ENCODE measurements around the gene SKIC8.

The SKIC8 gene

DNA sequence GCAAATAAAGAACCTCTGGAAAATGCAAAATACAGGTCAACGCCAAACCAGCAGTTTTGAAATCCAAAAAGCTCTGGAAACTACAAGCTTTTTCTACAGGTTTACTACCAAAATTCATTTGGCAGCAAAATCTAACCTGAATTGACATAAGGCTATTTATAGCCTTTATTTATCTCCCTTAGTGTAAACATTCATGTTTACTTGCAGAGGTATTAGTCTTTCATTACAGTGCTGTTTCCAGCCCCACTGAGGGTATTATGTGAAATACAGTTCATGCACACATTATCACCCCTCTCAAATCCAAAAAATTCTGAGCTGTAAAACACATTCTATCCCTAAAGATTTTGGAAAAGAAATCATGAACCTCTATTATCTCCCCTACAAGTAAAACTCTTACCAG is 7.2 kb downstream of the SKIC8 start:
- Histone ChIP-seq H3K9ac (ENCODE audit: low read length) (no peak overlapping the region), H4K20me1 (ENCODE audit: insufficient read depth, low read length) (no peaks in the 10 kb centered on the region), H3K4me1 (ENCODE audit: low read length) (no peaks in the 10 kb centered on the region), H2AFZ (ENCODE audit: low read length) (no peak overlapping the region), H3K36me3 (replicated peaks; ENCODE audit: insufficient read depth, low read length) (no peaks in the 10 kb centered on the region), H3K79me2 (ENCODE audit: low read length) (peaks cover 8% of the 10 kb centered on the region; the same call in 1 of the 2 replicates), H3F3A (ENCODE audit: insufficient read depth, low read length) (no peaks in the 10 kb centered on the region), H3K27ac (ENCODE audit: low read length) (no peak overlapping the region), H3K4me2 (ENCODE audit: low read depth, low read length) (no peak overlapping the region), H3K4me3 (ENCODE audit: low read length) (no peak overlapping the region), H3K9me3 (replicated peaks; ENCODE audit: insufficient read depth, low read length) (no peaks in the 10 kb centered on the region), H3K9me2 (replicated peaks; ENCODE audit: insufficient read depth, low read length) (no peaks in the 10 kb centered on the region), H3K27me3 (replicated peaks; ENCODE audit: insufficient read depth, low read length) (no peaks in the 10 kb centered on the region)
- TF ChIP-seq EZH2 (optimal IDR thresholded peaks at IDR 0.05; ENCODE audit: low read depth, low read length) (no peak), EZH2phosphoT487 (IDR thresholded peaks at IDR 0.05; ENCODE audit: low read length) (no peak)
- TF ChIP-seq, protein P1, sequence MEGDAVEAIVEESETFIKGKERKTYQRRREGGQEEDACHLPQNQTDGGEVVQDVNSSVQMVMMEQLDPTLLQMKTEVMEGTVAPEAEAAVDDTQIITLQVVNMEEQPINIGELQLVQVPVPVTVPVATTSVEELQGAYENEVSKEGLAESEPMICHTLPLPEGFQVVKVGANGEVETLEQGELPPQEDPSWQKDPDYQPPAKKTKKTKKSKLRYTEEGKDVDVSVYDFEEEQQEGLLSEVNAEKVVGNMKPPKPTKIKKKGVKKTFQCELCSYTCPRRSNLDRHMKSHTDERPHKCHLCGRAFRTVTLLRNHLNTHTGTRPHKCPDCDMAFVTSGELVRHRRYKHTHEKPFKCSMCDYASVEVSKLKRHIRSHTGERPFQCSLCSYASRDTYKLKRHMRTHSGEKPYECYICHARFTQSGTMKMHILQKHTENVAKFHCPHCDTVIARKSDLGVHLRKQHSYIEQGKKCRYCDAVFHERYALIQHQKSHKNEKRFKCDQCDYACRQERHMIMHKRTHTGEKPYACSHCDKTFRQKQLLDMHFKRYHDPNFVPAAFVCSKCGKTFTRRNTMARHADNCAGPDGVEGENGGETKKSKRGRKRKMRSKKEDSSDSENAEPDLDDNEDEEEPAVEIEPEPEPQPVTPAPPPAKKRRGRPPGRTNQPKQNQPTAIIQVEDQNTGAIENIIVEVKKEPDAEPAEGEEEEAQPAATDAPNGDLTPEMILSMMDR (IDR thresholded peaks at IDR 0.05; ENCODE audit: low read length) = no peak
- DNase-seq = no peak

DNA sequence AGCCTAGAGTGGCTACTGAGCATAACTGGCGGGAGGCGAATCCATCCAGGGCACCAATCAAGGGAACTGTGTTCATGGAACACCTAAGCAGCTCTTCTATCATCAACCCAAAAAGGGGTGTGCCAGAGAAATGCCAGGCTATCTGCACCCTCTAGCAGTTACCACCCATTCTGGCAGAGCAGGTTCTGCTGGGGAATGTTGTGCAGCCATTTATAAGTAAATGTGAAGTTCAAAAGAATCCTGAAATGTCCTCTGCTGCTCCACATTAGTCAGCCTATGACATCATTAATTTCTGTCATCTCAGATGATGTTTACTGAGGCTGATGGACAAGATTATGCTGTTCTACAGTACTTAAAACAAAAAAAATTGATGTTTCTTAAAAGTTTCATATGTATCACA is 7.7 kb downstream of the SKIC8 start:
- no peaks in the 10 kb centered on the region for H3K36me3 ChIP-seq (replicated peaks; ENCODE audit: insufficient read depth, low read length)
- H3K4me2 ChIP-seq (ENCODE audit: low read depth, low read length) = no peak overlapping the region
- H3K79me2 ChIP-seq (ENCODE audit: low read length) = peaks cover 3% of the 10 kb centered on the region; the same call in 1 of the 2 replicates
- no peaks in the 10 kb centered on the region for H3K9me3 ChIP-seq (replicated peaks; ENCODE audit: insufficient read depth, low read length)
- H3F3A ChIP-seq (ENCODE audit: insufficient read depth, low read length) = no peaks in the 10 kb centered on the region
- no peak overlapping the region for H2AFZ ChIP-seq (ENCODE audit: low read length)
- no peak for DNase-seq
- H3K9ac ChIP-seq (ENCODE audit: low read length) = no peak overlapping the region
- H4K20me1 ChIP-seq (ENCODE audit: insufficient read depth, low read length) = no peaks in the 10 kb centered on the region
- no peak overlapping the region for H3K4me3 ChIP-seq (ENCODE audit: low read length)
- no peaks in the 10 kb centered on the region for H3K4me1 ChIP-seq (ENCODE audit: low read length)
- H3K27me3 ChIP-seq (replicated peaks; ENCODE audit: insufficient read depth, low read length) = no peaks in the 10 kb centered on the region
- TF ChIP-seq EZH2phosphoT487 (IDR thresholded peaks at IDR 0.05; ENCODE audit: low read length) (no peak), EZH2 (optimal IDR thresholded peaks at IDR 0.05; ENCODE audit: low read depth, low read length) (no peak)
- TF ChIP-seq, protein P1 (IDR thresholded peaks at IDR 0.05; ENCODE audit: low read length) = no peak
- no peak overlapping the region for H3K27ac ChIP-seq (ENCODE audit: low read length)
- no peaks in the 10 kb centered on the region for H3K9me2 ChIP-seq (replicated peaks; ENCODE audit: insufficient read depth, low read length)

DNA sequence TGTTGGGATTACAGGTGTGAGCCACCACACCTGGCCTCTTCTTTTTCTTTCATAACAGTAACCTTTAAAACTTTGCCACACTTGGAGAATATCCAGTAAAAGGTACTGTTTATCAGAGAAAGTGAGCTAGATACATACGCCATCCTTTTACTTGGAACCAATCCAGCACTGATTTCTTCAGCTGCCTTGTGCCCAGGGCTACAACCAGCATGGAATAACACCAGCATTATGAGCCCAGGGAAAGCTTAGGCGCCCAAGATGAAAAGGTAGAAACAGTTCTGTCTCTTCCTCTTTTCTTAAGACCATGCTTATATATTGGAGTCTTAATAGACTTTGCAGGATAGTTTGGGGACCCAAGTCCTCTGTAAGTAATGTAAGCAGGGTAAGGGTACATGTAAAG is 8.4 kb downstream of the SKIC8 start:
- no peaks in the 10 kb centered on the region for H3F3A ChIP-seq (ENCODE audit: insufficient read depth, low read length)
- no peaks in the 10 kb centered on the region for H3K36me3 ChIP-seq (replicated peaks; ENCODE audit: insufficient read depth, low read length)
- DNase-seq = no peak

More for the DNA sequence above, 8.4 kb downstream of the SKIC8 start:
- Histone ChIP-seq H3K9ac (ENCODE audit: low read length) (no peak overlapping the region), H3K79me2 (ENCODE audit: low read length) (no peaks in the 10 kb centered on the region), H3K9me2 (replicated peaks; ENCODE audit: insufficient read depth, low read length) (no peaks in the 10 kb centered on the region), H3K9me3 (replicated peaks; ENCODE audit: insufficient read depth, low read length) (no peaks in the 10 kb centered on the region), H3K27me3 (replicated peaks; ENCODE audit: insufficient read depth, low read length) (no peaks in the 10 kb centered on the region), H3K4me1 (ENCODE audit: low read length) (no peaks in the 10 kb centered on the region), H3K4me2 (ENCODE audit: low read depth, low read length) (no peak overlapping the region), H4K20me1 (ENCODE audit: insufficient read depth, low read length) (no peaks in the 10 kb centered on the region), H2AFZ (ENCODE audit: low read length) (no peak overlapping the region), H3K27ac (ENCODE audit: low read length) (no peak overlapping the region), H3K4me3 (ENCODE audit: low read length) (no peak overlapping the region)
- TF ChIP-seq, protein P1 (IDR thresholded peaks at IDR 0.05; ENCODE audit: low read length) = no peak
- TF ChIP-seq EZH2 (optimal IDR thresholded peaks at IDR 0.05; ENCODE audit: low read depth, low read length) (no peak), EZH2phosphoT487 (IDR thresholded peaks at IDR 0.05; ENCODE audit: low read length) (no peak)

All from MM.1S (cell line).